PC-3 (cell line): Measurements from ENCODE around the gene GRID2IP. TPM values are rescaled to one million over a fixed set of nuclear protein-coding genes. Genes with fewer than 3 reads are reported as not detected.

ENCODE experiments used
- ATAC-seq: fragments of 200-7000 bp; cut with Tn5 transposase; 2 replicates; pipeline ENCODE4 v1.9.1; 2020; ENCODE audit warnings: mild to moderate bottlenecking, moderate library complexity
- BruUV-seq: library from RNA; stranded (reverse); fragments of 400-500 nt; replicated peaks from 2 replicates; lab custom pipeline; 2021; lab: Mats Ljungman, UMichigan
- CTCF ChIA-PET: fragments of 300-600 bp; sonication (Branson Sonifier 250); formaldehyde crosslinking; loops from one replicate; lab custom pipeline; 2022; ENCODE audit warnings: antibody characterized with exemption; lab: Charles Lee
- POLR2A ChIA-PET: fragments of 300-600 bp; sonication (Branson Sonifier 250); formaldehyde crosslinking; loops from one replicate; lab custom pipeline; 2022; ENCODE audit warnings: antibody characterized with exemption; ENCODE audit not compliant: unreplicated experiment; lab: Charles Lee
- DNase-seq: peaks from one replicate; pipeline ENCODE4 v3.0.0-alpha.2; 2015
- H2AFZ ChIP-seq: fragments of 300-600 bp; sonication (generic); 2 replicates; pipeline ENCODE4 v1.6.0; 2016; ENCODE audit warnings: antibody characterized with exemption, low read length
- H3F3A ChIP-seq: fragments of 300-600 bp; sonication (generic); one replicate; pipeline ENCODE4 v1.6.0; 2017; ENCODE audit warnings: antibody characterized with exemption, low read length, control low read depth, mild to moderate bottlenecking; ENCODE audit not compliant: unreplicated experiment
- H3K27ac ChIP-seq: fragments of 300-600 bp; sonication (generic); 2 replicates; pipeline ENCODE4 v1.5.1; 2016; ENCODE audit warnings: mild to moderate bottlenecking, low read length
- H3K27me3 ChIP-seq: fragments of 300-600 bp; sonication (generic); 2 replicates; pipeline ENCODE4 v1.6.1; 2016; ENCODE audit warnings: low read length, mixed read lengths
- H3K36me3 ChIP-seq: fragments of 300-600 bp; sonication (generic); 2 replicates; pipeline ENCODE4 v1.6.1; 2016; ENCODE audit warnings: low read depth, mixed run types, low read length, mixed read lengths
- H3K4me1 ChIP-seq: fragments of 300-600 bp; sonication (generic); 2 replicates; pipeline ENCODE4 v1.5.1; 2016; ENCODE audit warnings: low read length; ENCODE audit not compliant: insufficient read depth
- H3K4me2 ChIP-seq: fragments of 300-600 bp; sonication (generic); 2 replicates; pipeline ENCODE4 v1.6.0; 2016; ENCODE audit warnings: low read length
- H3K4me3 ChIP-seq: fragments of 300-600 bp; sonication (generic); 2 replicates; pipeline ENCODE4 v1.5.1; 2016; ENCODE audit warnings: mild to moderate bottlenecking, low read length, mixed read lengths
- H3K79me2 ChIP-seq: fragments of 300-600 bp; sonication (generic); 2 replicates; pipeline ENCODE4 v1.6.1; 2017; ENCODE audit warnings: low read length, mixed read lengths
- H3K9ac ChIP-seq: fragments of 300-600 bp; sonication (generic); 2 replicates; pipeline ENCODE4 v1.6.0; 2016; ENCODE audit warnings: mild to moderate bottlenecking, low read length
- H3K9me2 ChIP-seq: fragments of 300-600 bp; sonication (generic); replicated peaks from 2 replicates; pipeline ENCODE4 v1.6.1; 2016; ENCODE audit warnings: mixed run types, low read length, mixed read lengths
- H3K9me3 ChIP-seq: fragments of 300-600 bp; sonication (generic); 2 replicates; pipeline ENCODE4 v1.6.1; 2016; ENCODE audit warnings: low read length, mixed read lengths
- H4K20me1 ChIP-seq: fragments of 300-600 bp; sonication (generic); 2 replicates; pipeline ENCODE4 v1.6.1; 2016; ENCODE audit warnings: low read length, mixed read lengths
- CTCF ChIP-seq: fragments of 300-600 bp; sonication (generic); conservative IDR thresholded peaks from 2 replicates; pipeline ENCODE4 v1.5.1; 2017; ENCODE audit warnings: antibody characterized with exemption, low read depth, mild to moderate bottlenecking, low read length
- EZH2 ChIP-seq: fragments of 300-600 bp; sonication (generic); IDR thresholded peaks from one replicate; pipeline ENCODE4 v1.6.1; 2017; ENCODE audit warnings: antibody characterized with exemption, mild to moderate bottlenecking, low read length; ENCODE audit not compliant: unreplicated experiment
- EZH2phosphoT487 ChIP-seq: fragments of 300-600 bp; sonication (generic); IDR thresholded peaks from 2 replicates; pipeline ENCODE4 v1.6.1; 2018; ENCODE audit warnings: mild to moderate bottlenecking, antibody characterized with exemption, low read length, borderline replicate concordance
- intact Hi-C: fragments of 100-400 bp; cut with micrococcal nuclease; formaldehyde crosslinking; loops from 2 replicates; pipeline ENCODE4 v1.9.0; 2023
- total RNA-seq: library from RNA; depleted of rRNA; stranded (reverse); fragments of >200 nt; gene quantifications from 2 replicates; pipeline ENCODE4 v1.2.3, GENCODE V29; 2014

The GRID2IP gene
- total RNA-seq, 1 experiment from 2014 or later: not detected

GRCh38 chr7:6480323-6480660 is 71.0 kb downstream of the GRID2IP start:
- no peaks in the 10 kb centered on the region for H3K9me2 ChIP-seq
- CTCF ChIA-PET: no interaction called here
- intact Hi-C loops: no loop called here
- H3K27ac ChIP-seq: no peak overlapping the region
- no peak for ATAC-seq
- no peak for DNase-seq
- H3K79me2 ChIP-seq: peaks cover 87% of the 10 kb centered on the region
- peaks cover 17% of the 10 kb centered on the region; the same call in 1 of the 2 replicates for H3K36me3 ChIP-seq
- peak overlapping the region; percentile 79 for H3K4me2 ChIP-seq
- POLR2A ChIA-PET: no interaction called here
- no peaks in the 10 kb centered on the region for H3K27me3 ChIP-seq
- H4K20me1 ChIP-seq: peaks cover 78% of the 10 kb centered on the region
- no peaks in the 10 kb centered on the region for H3K9me3 ChIP-seq
- no peak overlapping the region for H3K9ac ChIP-seq
- no peaks in the 10 kb centered on the region for H3F3A ChIP-seq
- no peak overlapping the region for H2AFZ ChIP-seq
- H3K4me1 ChIP-seq: peaks cover 32% of the 10 kb centered on the region
- BruUV-seq: no TSS peak
- TF ChIP-seq CTCF (no peak), EZH2phosphoT487 (no peak), EZH2 (no peak)
- H3K4me3 ChIP-seq: peak overlapping the region; percentile 100; the same call in 1 of the 2 replicates

GRCh38 chr7:6479067-6479466 is 72.2 kb downstream of the GRID2IP start:
- DNase-seq (no peak), ATAC-seq (no peak)
- Histone ChIP-seq H3F3A (no peaks in the 10 kb centered on the region), H3K27me3 (no peaks in the 10 kb centered on the region), H4K20me1 (peaks cover 90% of the 10 kb centered on the region), H2AFZ (no peak overlapping the region), H3K36me3 (peaks cover 23% of the 10 kb centered on the region; the same call in 1 of the 2 replicates), H3K4me1 (peaks cover 25% of the 10 kb centered on the region), H3K9ac (no peak overlapping the region), H3K9me2 (no peaks in the 10 kb centered on the region), H3K79me2 (peaks cover 99% of the 10 kb centered on the region), H3K4me2 (no peak overlapping the region), H3K9me3 (no peaks in the 10 kb centered on the region), H3K27ac (no peak overlapping the region), H3K4me3 (no peak overlapping the region)
- ChIA-PET POLR2A (no interaction called here), CTCF (no interaction called here)
- intact Hi-C loops: no loop called here
- BruUV-seq: no TSS peak
- TF ChIP-seq EZH2phosphoT487 (no peak), CTCF (no peak), EZH2 (no peak)

GRCh38 chr7:6478186-6478585 is 73.1 kb downstream of the GRID2IP start:
- Histone ChIP-seq H3K79me2 (peaks cover 100% of the 10 kb centered on the region), H3K36me3 (peaks cover 32% of the 10 kb centered on the region; the same call in 1 of the 2 replicates), H3K9ac (no peak overlapping the region), H3K9me2 (no peaks in the 10 kb centered on the region), H3K4me2 (no peak overlapping the region), H3K4me3 (no peak overlapping the region), H3K9me3 (no peaks in the 10 kb centered on the region), H2AFZ (no peak overlapping the region), H3K27ac (no peak overlapping the region), H4K20me1 (peaks cover 88% of the 10 kb centered on the region), H3F3A (no peaks in the 10 kb centered on the region), H3K27me3 (no peaks in the 10 kb centered on the region), H3K4me1 (peaks cover 25% of the 10 kb centered on the region)
- BruUV-seq: no TSS peak
- DNase-seq (no peak), ATAC-seq (no peak)
- ChIA-PET POLR2A (no interaction called here), CTCF (no interaction called here)
- no peak for TF ChIP-seq EZH2
- no peak for TF ChIP-seq CTCF
- no peak for TF ChIP-seq EZH2phosphoT487
- intact Hi-C loops: no loop called here
